Endodermal cell (in vitro differentiated cells): ENCODE measurements around the gene SYNPR. TPM values are rescaled to one million over a fixed set of nuclear protein-coding genes. Genes with fewer than 3 reads are reported as not detected.

Experiments
- DNase-seq: peaks from one replicate; pipeline ENCODE4 v3.0.0-alpha.2; 2017
- H3K27ac ChIP-seq: 2 replicates; pipeline ENCODE4 v1.5.1; 2013; ENCODE audit warnings: mild to moderate bottlenecking, low read depth, low read length, moderate library complexity
- H3K27me3 ChIP-seq: 2 replicates; pipeline ENCODE4 v1.6.1; 2013; ENCODE audit warnings: mild to moderate bottlenecking, low read length, moderate library complexity; ENCODE audit not compliant: insufficient read depth, control insufficient read depth, poor library complexity, severe bottlenecking
- H3K36me3 ChIP-seq: 2 replicates; pipeline ENCODE4 v1.7.0; 2013; ENCODE audit warnings: mild to moderate bottlenecking, low read length, moderate library complexity; ENCODE audit not compliant: control insufficient read depth, insufficient read depth
- H3K4me1 ChIP-seq: one replicate; pipeline ENCODE4 v1.7.0; 2013; ENCODE audit warnings: low read length; ENCODE audit not compliant: control insufficient read depth, insufficient read depth
- H3K4me3 ChIP-seq: 2 replicates; pipeline ENCODE4 v1.5.1; 2013; ENCODE audit warnings: mild to moderate bottlenecking, low read length, moderate library complexity
- H3K9ac ChIP-seq: 2 replicates; pipeline ENCODE4 v1.6.1; 2013; ENCODE audit warnings: mild to moderate bottlenecking, low read length, moderate library complexity; ENCODE audit not compliant: poor library complexity, severe bottlenecking; ENCODE audit errors: extremely low read depth
- H3K9me3 ChIP-seq: 2 replicates; pipeline ENCODE4 v1.6.1; 2013; ENCODE audit warnings: mild to moderate bottlenecking, low read length, moderate library complexity; ENCODE audit not compliant: control insufficient read depth
- H3K27ac Mint-ChIP-seq: 2 replicates; pipeline ENCODE4 v1.8.0; 2020; ENCODE audit warnings: mixed read lengths
- H3K27me3 Mint-ChIP-seq: 2 replicates; pipeline ENCODE4 v1.8.0; 2021; ENCODE audit warnings: mild to moderate bottlenecking, mixed read lengths; ENCODE audit not compliant: insufficient read depth
- H3K36me3 Mint-ChIP-seq: 2 replicates; pipeline ENCODE4 v1.8.0; 2020; ENCODE audit warnings: low read depth, mixed read lengths
- H3K4me1 Mint-ChIP-seq: 2 replicates; pipeline ENCODE4 v1.8.0; 2020; ENCODE audit warnings: mixed read lengths
- H3K4me3 Mint-ChIP-seq: 2 replicates; pipeline ENCODE4 v1.8.0; 2020; ENCODE audit warnings: mild to moderate bottlenecking, moderate library complexity, mixed read lengths
- H3K9me3 Mint-ChIP-seq: 2 replicates; pipeline ENCODE4 v1.8.0; 2020; ENCODE audit warnings: mild to moderate bottlenecking, mixed read lengths
- CTCF ChIP-seq: fragments of 200-600 bp; sonication (generic); conservative IDR thresholded peaks from 2 replicates; pipeline ENCODE4 v1.5.0; 2021; ENCODE audit warnings: antibody characterized with exemption, mild to moderate bottlenecking
- WGBS, 2 experiments: methylation state at CpG; one replicate each; pipeline versions ENCODE4 v1.1.5 to v1.1.7; 2013; ENCODE audit warnings: missing lambda C conversion rate in 2 of 2, mixed read lengths in 1 of 2; ENCODE audit not compliant: insufficient coverage in 1 of 2, insufficient read length in 1 of 2; 5-methylcytosine and 5-hydroxymethylcytosine counted together
- total RNA-seq, 2 donors: library from RNA; stranded (reverse); fragmentation: NEBNext Ultra II Directional in 1 of 2; extraction: Animal tissue kit (Norgen Biotek cat#: 25700) in 1 of 2; gene quantifications; 2 replicates in 1 of 2; 3 replicates in 1 of 2; pipeline ENCODE4 v1.2.1, GENCODE V29; 2021

Gene SYNPR
- total RNA-seq, 2 donors from 2014 or later, result not detected

DNA sequence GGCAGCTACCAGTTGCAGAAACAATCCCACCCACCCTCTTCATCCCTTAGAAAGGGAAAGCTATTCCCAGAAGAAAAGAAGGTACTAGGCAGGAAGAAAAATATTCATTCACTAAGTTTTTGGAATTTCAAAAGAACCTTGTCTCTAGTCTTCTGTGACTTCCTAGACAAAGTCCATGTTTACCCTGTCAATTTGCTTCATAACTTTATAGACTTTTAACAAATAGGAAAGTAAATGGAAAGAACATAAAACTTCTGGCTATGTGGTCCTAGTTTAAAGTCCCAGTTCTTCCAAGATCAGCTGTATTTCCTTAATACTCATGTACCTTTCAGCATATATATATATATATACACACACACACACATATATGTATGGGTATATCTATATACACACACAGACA is 230.7 kb downstream of the SYNPR start:
- no peak overlapping the region for H3K27ac Mint-ChIP-seq

GRCh38 chr3:63513791-63514190 is 235.7 kb downstream of the SYNPR start:
- no peak overlapping the region for H3K27ac ChIP-seq
- H3K4me3 ChIP-seq, result no peak overlapping the region
- peaks cover 32% of the 10 kb centered on the region for H3K4me1 Mint-ChIP-seq
- H3K9ac ChIP-seq, result no peak overlapping the region
- no peaks in the 10 kb centered on the region for H3K9me3 ChIP-seq
- WGBS, 2 experiments, result 100% methylated on average over 1 of the region's 1 CpG; no CpG with 5 or more reads in 1 of the 2 experiments
- no peak overlapping the region for H3K4me3 Mint-ChIP-seq
- H3K9me3 Mint-ChIP-seq, result no peaks in the 10 kb centered on the region
- H3K27ac Mint-ChIP-seq, result no peak overlapping the region
- H3K27me3 ChIP-seq, result no peaks in the 10 kb centered on the region
- no peaks in the 10 kb centered on the region for H3K36me3 ChIP-seq
- no peak for DNase-seq
- no peak for TF ChIP-seq CTCF
- H3K4me1 ChIP-seq, result peaks cover 10% of the 10 kb centered on the region
- no peaks in the 10 kb centered on the region for H3K27me3 Mint-ChIP-seq
- H3K36me3 Mint-ChIP-seq, result no peaks in the 10 kb centered on the region

More for the DNA sequence above, 230.7 kb downstream of the SYNPR start:
- Mint-ChIP-seq H3K4me1 (peaks cover 8% of the 10 kb centered on the region), H3K4me3 (no peak overlapping the region), H3K9me3 (no peaks in the 10 kb centered on the region), H3K36me3 (no peaks in the 10 kb centered on the region), H3K27me3 (no peaks in the 10 kb centered on the region)
- DNase-seq, result no peak
- Histone ChIP-seq H3K36me3 (no peaks in the 10 kb centered on the region), H3K4me1 (peaks cover 6% of the 10 kb centered on the region), H3K9ac (no peak overlapping the region), H3K27ac (no peak overlapping the region), H3K4me3 (no peak overlapping the region), H3K27me3 (no peaks in the 10 kb centered on the region), H3K9me3 (no peaks in the 10 kb centered on the region)
- TF ChIP-seq CTCF, result no peak

- Histone ChIP-seq H3K9me3 (no peaks in the 10 kb centered on the region), H3K27me3 (no peaks in the 10 kb centered on the region), H3K9ac (no peak overlapping the region), H3K27ac (no peak overlapping the region), H3K36me3 (no peaks in the 10 kb centered on the region), H3K4me3 (no peak overlapping the region), H3K4me1 (peaks cover 15% of the 10 kb centered on the region)
- Mint-ChIP-seq H3K4me1 (peaks cover 34% of the 10 kb centered on the region), H3K9me3 (no peaks in the 10 kb centered on the region), H3K4me3 (no peak overlapping the region), H3K36me3 (no peaks in the 10 kb centered on the region), H3K27me3 (no peaks in the 10 kb centered on the region), H3K27ac (no peak overlapping the region)
- no peak for TF ChIP-seq CTCF
- WGBS, 2 experiments, result 92 to 100% methylated on average over 2 to 3 of the region's 4 CpGs
- DNase-seq, result no peak
Measured at GRCh38 chr3:63514678-63515077, 236.6 kb downstream of the SYNPR start.
